Inflammatory macrophage (primary cell): Measurements from ENCODE around the gene FBXL15.
A peak's percentile ranks its signal among the peaks of the same experiment; 100 is the strongest.

Experiments
- DNase-seq, 2 donors: peaks; one replicate each; pipeline ENCODE4 v3.0.0-alpha.2; 2020 to 2022

The FBXL15 gene

DNA sequence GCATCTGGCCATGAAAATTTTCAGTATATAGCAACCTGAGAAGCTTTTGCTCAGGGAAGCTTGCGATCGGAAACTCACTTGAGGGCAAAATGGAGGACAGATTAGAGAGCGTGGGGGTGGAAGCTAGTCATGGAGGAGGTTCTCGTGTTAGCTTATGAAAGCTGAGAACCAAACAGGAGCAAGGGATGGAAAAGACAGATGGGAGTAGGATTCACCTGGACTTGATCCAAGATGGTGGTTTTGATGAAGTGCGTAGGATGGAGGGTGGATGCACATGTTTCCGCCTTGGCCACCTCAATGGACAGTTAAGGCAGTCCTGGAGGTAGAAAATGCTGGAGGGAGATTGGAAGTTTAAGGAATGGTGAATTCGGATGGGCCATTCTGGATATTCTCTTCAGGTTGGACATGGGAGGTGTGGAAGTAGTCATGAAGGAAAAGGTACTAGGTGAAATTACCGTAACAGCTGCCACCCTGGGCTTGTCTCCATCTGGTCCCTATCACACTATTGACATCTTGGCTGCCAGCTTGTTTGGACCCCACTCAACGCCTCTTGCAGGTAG is 37.0 kb downstream of the FBXL15 start:
- DNase-seq = no peak

DNA sequence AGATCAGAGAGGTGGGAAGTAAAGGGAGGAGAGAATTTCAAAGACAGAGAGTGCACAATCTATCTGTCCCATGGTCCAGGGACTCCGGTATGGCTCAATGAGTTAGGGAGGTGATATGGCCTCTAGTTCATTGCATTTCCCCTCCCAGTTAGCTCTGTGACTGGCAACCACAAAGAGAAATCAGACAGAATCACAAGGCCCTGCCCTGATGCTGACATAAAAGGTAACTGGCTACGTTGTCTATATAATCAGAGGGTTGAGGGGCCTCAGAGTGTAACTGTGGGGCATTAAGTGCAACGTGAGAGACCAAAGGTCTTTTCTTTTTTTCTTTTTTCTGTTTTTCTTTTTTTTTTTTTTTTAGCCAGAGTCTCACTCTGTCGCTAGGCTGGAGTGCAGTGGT is 38.0 kb downstream of the FBXL15 start:
- DNase-seq = no peak

DNA sequence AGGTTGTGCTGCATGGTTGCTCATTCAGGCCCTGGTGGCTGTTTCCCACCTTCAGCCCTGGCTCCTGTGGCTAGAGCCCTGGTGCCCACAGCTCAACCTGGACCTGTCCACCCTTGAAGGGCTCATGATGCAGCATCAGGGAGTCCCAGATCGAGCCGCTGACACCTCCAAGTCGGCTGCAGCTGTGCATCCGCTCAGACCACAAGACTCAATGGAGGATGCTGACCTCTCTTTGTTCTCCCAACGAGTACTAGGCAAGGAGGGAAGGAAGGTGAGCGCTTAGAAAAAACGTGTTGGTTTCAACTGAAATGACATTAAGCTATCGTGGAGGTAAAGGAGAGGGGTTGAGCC is 40.2 kb downstream of the FBXL15 start:
- no peak for DNase-seq

DNA sequence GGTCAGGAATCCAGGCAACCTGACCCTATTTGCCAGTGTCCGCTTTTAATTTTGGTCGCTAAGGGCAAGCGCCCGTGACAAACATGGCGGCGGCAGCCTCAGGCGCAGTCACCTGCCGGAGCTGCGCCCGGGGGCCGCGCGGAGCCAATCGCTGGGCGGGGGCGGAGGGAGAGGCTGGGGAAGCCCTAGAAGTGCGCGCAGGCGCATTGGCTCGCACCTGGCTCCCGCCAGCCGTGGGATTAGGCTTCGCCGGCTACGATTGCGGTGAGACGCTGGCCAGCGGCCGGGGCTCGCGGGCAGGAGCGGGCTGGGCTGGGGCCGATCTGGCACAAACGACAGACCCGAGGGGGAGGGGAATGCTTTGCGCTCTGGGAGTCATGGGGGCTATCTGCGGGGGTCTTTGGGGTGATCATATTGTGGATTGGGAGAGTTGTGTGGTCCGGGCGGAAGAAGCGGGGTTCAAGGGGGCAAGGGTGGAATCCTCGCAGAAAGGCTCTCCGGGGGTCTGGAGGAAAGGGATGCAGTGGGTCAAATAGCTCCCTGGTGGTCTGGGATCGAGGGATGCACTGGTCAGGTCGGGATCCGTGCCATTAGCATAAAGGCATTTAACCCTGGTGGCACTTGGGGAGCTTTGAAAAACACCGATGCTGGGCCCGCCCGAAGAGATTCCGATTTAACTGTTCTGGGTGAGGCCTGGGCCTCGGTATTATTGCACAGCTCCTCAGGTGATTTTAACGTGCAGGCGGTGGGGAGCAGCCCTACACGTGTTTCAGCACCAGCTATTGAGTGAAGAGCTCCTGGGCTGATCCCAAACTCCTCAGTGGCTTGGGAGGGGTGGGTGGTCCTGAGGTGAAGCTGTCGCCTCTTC is 40.8 kb downstream of the FBXL15 start:
- DNase-seq = peak; percentile 83 to 90

GRCh38 chr10:102462512-102463054 is 41.9 kb downstream of the FBXL15 start:
- no peak for DNase-seq

DNA sequence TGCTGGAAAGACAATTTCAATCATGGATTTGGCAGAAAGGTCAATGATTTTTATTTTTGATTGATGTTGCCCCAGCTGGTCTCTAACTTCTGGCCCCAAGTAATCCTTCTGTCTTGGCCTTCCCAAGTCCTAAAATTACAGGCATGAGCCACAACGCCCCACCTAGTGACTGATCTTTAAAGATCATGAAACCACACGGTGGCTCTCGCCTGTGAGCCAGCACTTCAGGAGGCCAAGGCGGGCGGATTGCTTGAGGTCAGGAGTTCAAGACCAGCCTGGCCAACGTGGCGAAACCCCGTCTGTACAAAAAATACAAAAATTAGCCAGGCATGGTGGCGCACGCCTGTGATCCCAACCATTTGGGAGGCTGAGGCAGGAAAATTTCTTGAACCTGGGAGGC is 43.3 kb downstream of the FBXL15 start:
- DNase-seq = no peak

GRCh38 chr10:102465466-102465865 is 44.8 kb downstream of the FBXL15 start:
- DNase-seq = no peak

DNA sequence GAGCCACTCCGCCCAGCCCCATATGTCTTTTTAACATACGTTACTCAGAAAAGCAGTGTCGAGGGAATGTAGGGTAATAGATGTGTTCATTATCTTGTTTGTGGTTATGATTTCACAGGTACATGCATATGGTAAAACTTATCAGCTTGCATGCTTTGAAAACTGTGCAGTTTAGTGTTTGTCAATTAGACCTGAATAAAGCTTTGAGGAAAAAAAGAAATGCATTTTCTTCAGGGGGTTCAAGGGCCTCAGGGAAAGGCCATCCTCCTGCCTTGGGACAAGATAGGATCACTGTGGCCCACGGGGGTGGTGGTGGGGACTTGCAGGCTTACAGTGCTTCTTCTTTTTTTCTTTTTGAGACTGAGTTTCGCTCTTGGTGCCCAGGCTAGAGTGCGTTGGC is 46.7 kb downstream of the FBXL15 start:
- no peak for DNase-seq

- peak; percentile 83 to 87 for DNase-seq
These were observed 47.4 kb downstream of the FBXL15 start for GRCh38 chr10:102467971-102468438.

- DNase-seq = no peak
These were observed 48.0 kb downstream of the FBXL15 start for GRCh38 chr10:102468683-102469082.

DNA sequence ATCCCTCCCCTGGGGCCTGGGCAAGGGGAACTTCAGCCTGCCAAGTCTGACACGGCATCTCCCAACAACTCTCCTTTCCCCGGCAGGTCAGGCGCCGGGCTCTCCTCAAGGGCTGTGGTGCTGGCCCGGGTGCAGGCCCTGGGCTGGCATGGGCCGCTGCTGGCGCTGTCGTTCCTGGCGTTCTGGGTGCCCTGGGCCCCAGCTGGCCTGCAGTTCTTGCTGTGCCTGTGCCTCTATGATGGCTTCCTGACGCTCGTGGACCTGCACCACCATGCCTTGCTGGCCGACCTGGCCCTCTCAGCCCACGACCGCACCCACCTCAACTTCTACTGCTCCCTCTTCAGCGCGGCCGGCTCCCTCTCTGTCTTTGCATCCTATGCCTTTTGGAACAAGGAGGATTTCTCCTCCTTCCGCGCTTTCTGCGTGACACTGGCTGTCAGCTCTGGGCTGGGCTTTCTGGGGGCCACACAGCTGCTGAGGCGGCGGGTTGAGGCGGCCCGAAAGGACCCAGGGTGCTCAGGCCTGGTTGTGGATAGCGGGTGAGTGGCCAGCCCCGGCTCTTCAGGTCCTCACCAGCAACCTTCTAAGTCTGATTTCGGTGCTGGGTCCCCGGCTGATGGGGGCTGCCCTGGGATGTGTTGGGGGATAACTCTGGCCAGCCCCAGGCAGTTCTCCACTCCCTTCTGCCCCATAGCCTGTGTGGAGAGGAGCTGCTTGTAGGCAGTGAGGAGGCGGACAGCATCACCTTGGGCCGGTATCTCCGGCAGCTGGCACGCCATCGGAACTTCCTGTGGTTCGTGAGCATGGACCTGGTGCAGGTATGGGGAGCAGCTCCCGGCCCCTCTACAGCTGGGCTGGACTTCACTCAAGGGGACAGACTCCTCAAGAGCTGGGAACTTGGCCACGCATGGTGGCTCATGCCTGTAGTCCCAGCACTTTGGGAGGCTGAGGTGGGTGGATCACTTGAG is 50.2 kb downstream of the FBXL15 start:
- DNase-seq = no peak
